RWPE2 (cell line): ENCODE data around the gene SLC35F3.
"Not testable (repeated sequence)": the region's sequence is repeated elsewhere in the genome, so short reads cannot be mapped to it uniquely, and the experiment has no call there.

Source experiments
- ATAC-seq: fragments of 200-7000 bp; cut with Tn5 transposase; 3 replicates; pipeline ENCODE4 v1.9.1; 2021; ENCODE audit warnings: low read depth
- DNase-seq: peaks from one replicate; pipeline ENCODE4 v3.0.0-alpha.2; 2020; ENCODE audit warnings: low spot score
- H3K27ac ChIP-seq: fragments of 450-650 bp; 2 replicates; pipeline ENCODE4 v1.5.1; 2017; ENCODE audit warnings: mild to moderate bottlenecking; ENCODE audit not compliant: poor library complexity, severe bottlenecking
- H3K27me3 ChIP-seq: fragments of 250-450 bp; sonication (Bioruptor Pico); 2 replicates; pipeline ENCODE4 v1.5.1; 2021; ENCODE audit warnings: mild to moderate bottlenecking, moderate library complexity; ENCODE audit not compliant: insufficient read depth, poor library complexity, severe bottlenecking
- H3K36me3 ChIP-seq: fragments of 250-450 bp; sonication (Bioruptor Pico); 2 replicates; pipeline ENCODE4 v1.5.1; 2020; ENCODE audit warnings: low read depth, mild to moderate bottlenecking, moderate library complexity
- H3K4me1 ChIP-seq: fragments of 250-450 bp; sonication (Bioruptor Pico); 2 replicates; pipeline ENCODE4 v1.5.1; 2021; ENCODE audit warnings: mild to moderate bottlenecking, moderate library complexity; ENCODE audit not compliant: insufficient read depth, poor library complexity, severe bottlenecking
- H3K4me3 ChIP-seq: fragments of 250-450 bp; sonication (Bioruptor Pico); 2 replicates; pipeline ENCODE4 v1.5.1; 2021; ENCODE audit warnings: mild to moderate bottlenecking, moderate library complexity; ENCODE audit not compliant: severe bottlenecking
- H3K9me3 ChIP-seq: fragments of 250-450 bp; sonication (Bioruptor Pico); 2 replicates; pipeline ENCODE4 v1.5.1; 2021; ENCODE audit warnings: mild to moderate bottlenecking, moderate library complexity; ENCODE audit not compliant: severe bottlenecking
- CTCF ChIP-seq: fragments of 450-650 bp; IDR thresholded peaks from one replicate; pipeline ENCODE4 v1.5.1; 2017; ENCODE audit warnings: mild to moderate bottlenecking, moderate library complexity; ENCODE audit not compliant: poor library complexity, severe bottlenecking

Gene SLC35F3

GRCh38 chr1:234246638-234247116, 342.2 kb downstream of the SLC35F3 start:
- H3K9me3 ChIP-seq, result no peaks in the 10 kb centered on the region
- no peaks in the 10 kb centered on the region for H3K36me3 ChIP-seq
- TF ChIP-seq CTCF, result no peak
- no peak overlapping the region for H3K4me3 ChIP-seq
- ATAC-seq, result no peak
- no peak for DNase-seq
- H3K27ac ChIP-seq, result no peak overlapping the region
- H3K27me3 ChIP-seq, result no peaks in the 10 kb centered on the region
- no peaks in the 10 kb centered on the region for H3K4me1 ChIP-seq

GRCh38 chr1:234247746-234248145, 343.3 kb downstream of the SLC35F3 start:
- DNase-seq, H3K27me3 ChIP-seq, H3K4me3 ChIP-seq, H3K27ac ChIP-seq, H3K4me1 ChIP-seq, H3K9me3 ChIP-seq, H3K36me3 ChIP-seq, ATAC-seq: not testable (repeated sequence)

GRCh38 chr1:234250747-234251146, 346.3 kb downstream of the SLC35F3 start:
- Histone ChIP-seq H3K9me3 (no peaks in the 10 kb centered on the region), H3K4me1 (no peaks in the 10 kb centered on the region), H3K4me3 (no peak overlapping the region), H3K27me3 (no peaks in the 10 kb centered on the region), H3K36me3 (no peaks in the 10 kb centered on the region), H3K27ac (no peak overlapping the region)
- DNase-seq, result no peak
- ATAC-seq, result no peak
- no peak for TF ChIP-seq CTCF

- H3K4me3 ChIP-seq, result no peak overlapping the region
- H3K27ac ChIP-seq, result no peak overlapping the region
- ATAC-seq (no peak), DNase-seq (no peak)
- no peaks in the 10 kb centered on the region for H3K4me1 ChIP-seq
- H3K27me3 ChIP-seq, result no peaks in the 10 kb centered on the region
- no peaks in the 10 kb centered on the region for H3K36me3 ChIP-seq
- TF ChIP-seq CTCF, result no peak
- peaks cover 3% of the 10 kb centered on the region for H3K9me3 ChIP-seq
These were observed 349.3 kb downstream of the SLC35F3 start for GRCh38 chr1:234253732-234254131.

- H3K27ac ChIP-seq, result no peak overlapping the region
- no peak for ATAC-seq
- TF ChIP-seq CTCF, result no peak
- no peak for DNase-seq
- H3K36me3 ChIP-seq, result no peaks in the 10 kb centered on the region
- no peak overlapping the region for H3K4me3 ChIP-seq
- H3K27me3 ChIP-seq, result no peaks in the 10 kb centered on the region
- peaks cover 3% of the 10 kb centered on the region for H3K9me3 ChIP-seq
- H3K4me1 ChIP-seq, result peaks cover 12% of the 10 kb centered on the region
These were observed 351.9 kb downstream of the SLC35F3 start for GRCh38 chr1:234256359-234256758.
